Left lung (tissue), 10 donors: ENCODE data around the gene TNFAIP8. TPM values are rescaled to one million over a fixed set of nuclear protein-coding genes. Genes with fewer than 3 reads are reported as not detected.
A peak's percentile ranks its signal among the peaks of the same experiment; 100 is the strongest.

Experiments
- ATAC-seq: fragments of 200-7000 bp; cut with Tn5 transposase; one replicate; pipeline ENCODE4 v1.9.1; 2020; ENCODE audit warnings: moderate library complexity
- DNase-seq, 4 donors: peaks; one replicate each; pipeline ENCODE4 v3.0.0-alpha.2; 2013 to 2020
- H3K27ac ChIP-seq, 2 donors: fragments of 200-600 bp; sonication (generic) in 1 of 2; one replicate each; pipeline versions ENCODE4 v1.5.0 to v1.8.0; 2020 to 2021
- H3K27me3 ChIP-seq, 2 donors: fragments of 200-600 bp; sonication (generic) in 1 of 2; one replicate each; pipeline versions ENCODE4 v1.5.0 to v1.8.0; 2020 to 2021
- H3K36me3 ChIP-seq, 2 donors: fragments of 200-600 bp; sonication (generic) in 1 of 2; one replicate each; pipeline versions ENCODE4 v1.5.0 to v1.8.0; 2020 to 2021
- H3K4me1 ChIP-seq, 2 donors: fragments of 200-600 bp; one replicate each; pipeline ENCODE4 v1.8.0; 2021
- H3K4me3 ChIP-seq, 2 donors: fragments of 200-600 bp; sonication (generic) in 1 of 2; one replicate each; pipeline versions ENCODE4 v1.5.0 to v1.8.0; 2020 to 2021; ENCODE audit warnings: mild to moderate bottlenecking in 1 of 2
- H3K9me3 ChIP-seq, 2 donors: fragments of 200-600 bp; sonication (generic) in 1 of 2; one replicate each; pipeline versions ENCODE4 v1.5.0 to v1.8.0; 2020 to 2021
- CTCF ChIP-seq, 2 donors: fragments of 200-600 bp; sonication (generic) in 1 of 2; IDR thresholded peaks; one replicate each; pipeline versions ENCODE4 v1.5.0 to v1.8.0; 2021; ENCODE audit warnings: antibody characterized with exemption in 2 of 2
- intact Hi-C, 2 donors: fragments of 100-400 bp; cut with DNase I; formaldehyde crosslinking; loops; one replicate each; pipeline versions ENCODE4 v1.11.2 to v1.14.2; 2022
- polyA plus RNA-seq, 6 donors: library from polyadenylated mRNA; unstranded; fragments of 120-200 nt; gene quantifications; one replicate each; pipeline ENCODE4 v1.2.1, GENCODE V29; 2013; ENCODE audit not compliant: insufficient read length in 6 of 6
- total RNA-seq, 2 donors: library from RNA; stranded (reverse); fragmentation: NEBNext Ultra II Directional; extraction: Animal tissue kit (Norgen Biotek cat#: 25700); gene quantifications; one replicate each; pipeline ENCODE4 v1.2.1, GENCODE V29; 2021
- donor health status: DM: no; HTN: yes; CAD: no.
- donor health status: DM: no; HTN: no; CAD: no.

The TNFAIP8 gene
- total and polyA plus RNA-seq, 8 donors, result 15.6 to 31.6 (median 25.6) TPM

GRCh38 chr5:119374901-119375300 lies 19.1 kb downstream of the TNFAIP8 start:
- peaks cover 4 to 12% of the 10 kb centered on the region in 2 donors for H3K4me1 ChIP-seq
- H3K4me3 ChIP-seq, result no peak overlapping the region
- TF ChIP-seq CTCF (IDR thresholded peaks at IDR 0.05), result no peak
- no peaks in the 10 kb centered on the region for H3K27me3 ChIP-seq
- no peak overlapping the region for H3K27ac ChIP-seq
- ATAC-seq (no peak), DNase-seq (peak in 1 of 4 donors; percentile 35)
- no peaks in the 10 kb centered on the region for H3K9me3 ChIP-seq
- H3K36me3 ChIP-seq, result no peaks in the 10 kb centered on the region
- intact Hi-C loops, result no loop called here

- H3K4me1 ChIP-seq, result peaks cover 0 to 25% of the 10 kb centered on the region in 2 donors
- no peaks in the 10 kb centered on the region for H3K27me3 ChIP-seq
- H3K9me3 ChIP-seq, result no peaks in the 10 kb centered on the region
- H3K27ac ChIP-seq, result no peak overlapping the region
- TF ChIP-seq CTCF (IDR thresholded peaks at IDR 0.05), result no peak
- no peaks in the 10 kb centered on the region for H3K36me3 ChIP-seq
- no peak overlapping the region for H3K4me3 ChIP-seq
- DNase-seq, result no peak
- intact Hi-C loops, result no loop called here
- ATAC-seq, result no peak
Observed at GRCh38 chr5:119377066-119377465, 21.2 kb downstream of the TNFAIP8 start.

GRCh38 chr5:119378075-119378700 lies 22.4 kb downstream of the TNFAIP8 start:
- Histone ChIP-seq H3K4me1 (peaks cover 0 to 32% of the 10 kb centered on the region in 2 donors), H3K4me3 (no peak overlapping the region), H3K27me3 (no peaks in the 10 kb centered on the region), H3K27ac (no peak overlapping the region), H3K9me3 (no peaks in the 10 kb centered on the region), H3K36me3 (no peaks in the 10 kb centered on the region)
- no peak for TF ChIP-seq CTCF (IDR thresholded peaks at IDR 0.05)
- intact Hi-C loops, result no loop called here
- DNase-seq, result no peak
- no peak for ATAC-seq

- Histone ChIP-seq H3K27ac (no peak overlapping the region), H3K36me3 (no peaks in the 10 kb centered on the region), H3K9me3 (no peaks in the 10 kb centered on the region), H3K4me3 (no peak overlapping the region), H3K4me1 (peaks cover 0 to 39% of the 10 kb centered on the region in 2 donors), H3K27me3 (no peaks in the 10 kb centered on the region)
- no peak for DNase-seq
- TF ChIP-seq CTCF (IDR thresholded peaks at IDR 0.05), result no peak
- ATAC-seq, result no peak
- intact Hi-C loops, result no loop called here
Observed at GRCh38 chr5:119379096-119379495, 23.3 kb downstream of the TNFAIP8 start.

GRCh38 chr5:119379942-119380547 lies 24.2 kb downstream of the TNFAIP8 start:
- peaks cover 0 to 46% of the 10 kb centered on the region in 2 donors for H3K4me1 ChIP-seq
- H3K27me3 ChIP-seq, result no peaks in the 10 kb centered on the region
- no peak overlapping the region for H3K27ac ChIP-seq
- intact Hi-C loops, result no loop called here
- ATAC-seq, result no peak
- H3K36me3 ChIP-seq, result no peaks in the 10 kb centered on the region
- TF ChIP-seq CTCF (IDR thresholded peaks at IDR 0.05), result no peak
- H3K9me3 ChIP-seq, result no peaks in the 10 kb centered on the region
- no peak for DNase-seq
- no peak overlapping the region for H3K4me3 ChIP-seq
